Pulmonary artery endothelial cell (primary cell): ENCODE measurements around the gene HLCS. TPM values are rescaled to one million over a fixed set of nuclear protein-coding genes. Genes with fewer than 3 reads are reported as not detected.

Experiments used
- DNase-seq: peaks from one replicate; pipeline ENCODE4 v3.0.0-alpha.2; 2011; ENCODE audit warnings: low read depth, low spot score
- total RNA-seq: library from RNA; depleted of rRNA; stranded (reverse); fragments of >200 nt; gene quantifications from 2 replicates; pipeline ENCODE4 v1.2.3, GENCODE V29; 2014

HLCS gene
- total RNA-seq, 1 donor from 2014 or later, result 15.6 TPM

DNA sequence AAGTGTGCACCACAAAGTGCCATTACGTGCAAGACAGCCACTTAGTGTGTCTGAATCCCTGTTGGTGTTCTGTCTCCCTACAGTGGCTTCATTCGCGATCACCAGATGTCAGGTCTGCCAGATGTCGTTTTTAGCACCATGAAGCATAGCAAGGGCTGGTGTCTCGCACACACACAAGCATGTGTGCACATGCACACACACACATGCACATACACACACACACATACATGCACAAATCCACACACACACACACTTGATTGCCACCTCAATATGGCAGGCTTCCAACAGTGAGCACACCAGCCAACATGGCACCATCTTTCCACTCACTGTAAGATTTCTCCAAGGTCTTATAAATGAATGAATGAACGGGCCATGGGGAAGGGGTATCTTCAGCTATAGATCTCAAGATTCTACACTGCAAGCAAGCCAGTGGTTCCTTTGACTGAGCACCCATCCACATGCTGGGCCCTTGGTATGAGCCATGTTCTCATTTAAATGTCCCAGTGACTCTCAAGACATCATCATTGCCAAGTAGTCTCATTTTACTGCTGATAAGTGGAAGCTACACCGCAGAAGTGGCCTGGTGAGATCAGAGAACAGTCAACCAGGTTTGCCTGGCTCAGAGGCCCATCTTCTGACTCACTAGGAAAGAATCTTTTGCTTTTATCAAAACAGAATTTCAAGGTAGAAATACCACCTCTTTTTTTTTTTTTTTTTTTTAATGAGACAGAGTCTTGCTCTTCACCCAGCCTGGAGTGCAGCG, 182.7 kb downstream of the HLCS start:
- no peak for DNase-seq

- no peak for DNase-seq
Observed at GRCh38 chr21:36780861-36781260, 185.6 kb downstream of the HLCS start.

DNA sequence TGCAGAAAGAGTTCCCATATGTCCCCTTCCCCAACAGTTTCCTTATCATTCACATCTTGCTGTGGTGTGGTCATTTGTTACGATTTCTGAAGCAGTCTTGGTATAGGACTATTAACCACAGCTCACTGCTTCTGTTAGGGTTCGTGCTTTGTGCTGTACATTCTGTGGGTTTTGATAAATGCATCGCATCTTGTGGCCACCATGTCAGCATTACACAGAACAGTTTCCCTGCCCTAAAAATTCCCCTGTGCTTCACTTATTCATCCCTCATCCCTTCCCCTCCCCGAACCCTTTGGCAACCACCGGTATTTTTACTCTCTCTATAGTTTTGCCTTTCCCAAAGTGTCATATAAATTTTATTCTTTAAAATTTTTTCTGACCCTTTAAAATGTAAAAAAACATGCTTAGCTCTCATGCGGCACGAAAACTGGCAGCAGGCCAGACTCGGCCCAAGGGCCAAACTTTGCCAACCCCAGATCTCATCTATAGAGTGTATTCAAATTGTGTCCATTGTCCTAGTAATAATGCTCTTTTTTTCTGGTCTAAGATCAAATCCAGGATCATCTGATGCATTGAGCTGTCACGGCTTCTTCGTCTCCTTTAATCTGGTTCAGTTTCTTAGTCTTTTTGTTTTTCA, 189.4 kb downstream of the HLCS start:
- DNase-seq, result no peak

GRCh38 chr21:36773995-36774394, 192.5 kb downstream of the HLCS start:
- DNase-seq, result no peak

- no peak for DNase-seq
Observed at GRCh38 chr21:36773117-36773516, 193.4 kb downstream of the HLCS start.

- no peak for DNase-seq
Observed at GRCh38 chr21:36769051-36769839, 197.2 kb downstream of the HLCS start.

- DNase-seq, result no peak
Observed at GRCh38 chr21:36768496-36768895, 198.0 kb downstream of the HLCS start.

DNA sequence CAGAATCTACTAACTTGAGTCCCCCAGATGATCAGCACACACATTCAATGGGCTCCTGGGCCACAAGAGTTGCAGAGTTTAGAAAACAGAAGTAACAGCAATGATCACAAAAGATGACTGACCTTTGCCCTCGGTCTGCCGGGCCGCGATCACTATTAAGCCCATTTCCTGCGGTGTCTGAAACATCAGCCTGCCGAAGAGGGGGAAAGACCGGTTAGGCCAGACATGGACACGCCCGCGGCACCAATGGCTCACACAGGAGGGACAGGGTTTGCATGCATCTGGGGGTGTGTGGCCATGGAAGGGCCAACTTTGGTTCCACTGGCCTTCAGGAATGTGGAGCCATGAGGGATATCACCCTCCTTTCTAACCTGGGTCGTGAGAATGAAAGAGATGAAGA, 199.4 kb downstream of the HLCS start:
- no peak for DNase-seq

- no peak for DNase-seq
Observed at GRCh38 chr21:36766511-36766910, 200.0 kb downstream of the HLCS start.

DNA sequence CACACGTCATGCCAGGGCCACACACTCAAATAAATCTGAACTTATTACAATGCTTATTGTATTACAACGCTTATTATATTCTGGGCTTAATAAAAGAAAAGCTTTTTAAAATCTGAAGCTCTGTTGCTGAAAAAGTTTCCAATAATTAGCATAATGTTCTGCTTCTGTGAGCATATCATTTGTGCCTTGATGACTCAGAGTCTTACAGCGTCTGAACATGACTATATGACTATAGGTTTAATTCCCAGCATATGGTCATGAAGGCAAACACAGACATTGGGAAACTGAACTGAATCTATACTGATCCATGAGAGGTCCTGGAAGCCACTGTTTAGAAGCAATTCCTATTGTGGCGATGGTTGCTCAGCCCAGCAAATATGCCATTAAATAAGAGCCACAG, 201.2 kb downstream of the HLCS start:
- DNase-seq, result no peak

DNA sequence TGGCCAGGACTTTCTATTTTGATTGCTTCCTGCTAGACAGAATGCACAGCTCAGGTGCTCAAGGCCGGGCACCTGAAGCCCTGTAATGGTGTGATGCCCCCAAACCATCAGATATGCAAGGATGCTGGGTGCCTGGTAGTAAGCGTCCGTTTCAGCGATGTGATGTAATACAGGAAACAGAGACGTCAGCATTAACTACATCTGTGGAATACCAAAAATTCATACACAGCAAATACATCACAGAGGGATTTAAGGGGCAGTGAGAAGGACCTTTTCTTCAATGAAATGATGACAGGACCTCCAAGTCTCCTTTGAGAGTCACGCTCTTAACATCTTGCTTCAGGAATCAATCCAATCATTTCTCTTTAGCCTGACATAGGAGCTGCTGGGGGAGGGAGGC, 203.2 kb downstream of the HLCS start:
- DNase-seq, result no peak

- no peak for DNase-seq
Observed at GRCh38 chr21:36762642-36763041, 203.8 kb downstream of the HLCS start.

DNA sequence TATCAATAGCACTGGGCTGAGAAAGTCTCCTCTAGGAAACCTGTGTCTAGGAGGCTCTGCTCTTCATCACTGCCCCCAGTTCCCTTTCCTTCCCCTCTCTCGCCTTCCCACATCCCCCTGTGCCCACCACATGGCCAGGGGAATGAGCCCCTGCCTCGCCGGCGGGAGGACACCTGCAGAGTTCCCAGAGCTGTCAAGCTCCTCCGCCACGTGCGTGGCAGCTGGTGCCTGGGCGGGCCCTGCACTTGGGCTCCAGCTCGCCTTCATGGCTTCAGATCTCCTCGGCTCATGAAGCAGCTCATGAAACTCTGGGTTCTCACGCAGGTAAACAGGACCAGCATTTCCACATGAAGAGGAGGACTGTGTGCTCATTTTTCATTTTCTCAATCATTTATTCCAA, 204.8 kb downstream of the HLCS start:
- DNase-seq, result no peak

- DNase-seq, result no peak
Observed at GRCh38 chr21:36759348-36760083, 207.0 kb downstream of the HLCS start.

DNA sequence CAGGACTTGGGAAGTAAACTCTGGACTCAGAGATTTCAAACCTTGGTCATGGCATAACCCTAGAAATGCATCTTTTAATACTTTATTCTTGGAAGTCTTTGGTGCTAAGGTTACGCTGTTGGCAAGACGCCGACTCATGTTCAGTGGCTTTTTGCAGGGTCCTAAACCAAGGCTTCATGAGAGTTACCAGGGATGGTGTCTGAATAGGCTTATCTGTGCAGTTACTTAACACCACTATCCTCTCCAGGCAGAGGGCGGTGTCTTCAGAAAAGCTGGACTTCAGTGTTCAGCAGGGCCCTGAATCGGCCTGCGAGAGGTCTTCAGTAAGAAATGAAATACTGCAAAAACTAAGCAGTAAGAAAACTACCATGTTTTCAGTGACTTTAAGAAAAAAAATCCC, 209.3 kb downstream of the HLCS start:
- DNase-seq, result no peak

DNA sequence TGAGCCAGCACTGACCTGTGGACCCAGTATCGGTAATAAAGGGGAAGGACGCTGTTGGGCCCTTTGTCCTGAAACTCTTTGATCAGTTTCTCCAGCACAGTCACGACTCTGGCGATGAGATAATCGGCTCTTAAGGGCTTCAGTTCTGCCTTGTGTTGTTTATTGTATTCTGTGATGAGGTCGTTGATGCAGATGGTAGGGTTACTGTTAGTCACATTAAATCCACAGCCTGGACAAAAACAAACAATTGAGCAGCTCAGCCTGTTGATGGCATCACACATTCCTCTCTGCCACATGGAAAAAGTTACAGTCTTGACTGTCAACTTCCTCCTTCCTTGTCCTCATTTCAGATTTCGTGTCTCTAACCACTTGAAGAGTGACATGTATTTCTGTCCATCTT, 209.9 kb downstream of the HLCS start:
- DNase-seq, result no peak

- no peak for DNase-seq
Observed at GRCh38 chr21:36754241-36754898, 212.1 kb downstream of the HLCS start.

GRCh38 chr21:36753556-36753955, 212.9 kb downstream of the HLCS start:
- no peak for DNase-seq

DNA sequence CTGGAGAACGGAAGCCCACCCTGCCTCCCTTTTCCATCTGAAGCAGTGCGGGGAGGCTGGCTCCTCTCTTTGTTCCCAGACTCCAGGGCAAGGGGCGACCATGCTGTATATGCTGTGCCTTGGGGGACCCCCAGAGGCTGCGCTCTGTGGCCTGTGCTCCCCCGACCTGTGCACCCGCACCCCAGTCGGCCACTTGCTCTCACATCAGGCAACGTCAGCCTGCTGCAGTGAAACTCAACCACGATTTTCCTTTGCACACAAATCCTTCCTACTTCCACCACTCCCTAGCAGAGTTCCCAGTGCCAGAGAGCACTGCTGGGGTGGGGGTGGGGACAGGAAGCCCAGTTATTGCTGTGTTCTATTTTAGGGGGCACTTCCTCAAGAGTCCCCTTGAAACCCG, 215.1 kb downstream of the HLCS start:
- no peak for DNase-seq

DNA sequence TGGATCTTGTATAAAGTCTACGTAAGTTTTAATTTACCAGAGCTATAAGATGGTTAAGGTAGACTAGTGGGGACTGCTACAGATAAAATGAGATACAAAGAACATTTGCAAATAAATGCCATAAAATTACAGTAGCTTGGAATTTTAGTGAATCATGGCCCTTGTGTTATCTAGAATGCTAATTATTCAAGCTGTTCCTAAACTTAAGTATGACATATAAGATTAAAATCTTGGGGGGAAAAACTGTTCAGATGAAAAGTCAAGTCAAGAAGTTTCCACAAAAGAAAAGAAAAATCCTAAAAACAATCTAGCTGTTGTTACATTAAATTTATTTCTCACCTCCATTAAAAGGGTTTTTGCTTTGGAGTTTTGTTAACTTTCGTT, 215.9 kb downstream of the HLCS start:
- DNase-seq, result no peak

GRCh38 chr21:36749935-36750575, 216.4 kb downstream of the HLCS start:
- DNase-seq, result no peak
